K562 (cell line): Measurements from ENCODE around the gene ATOSA. TPM values are rescaled to one million over a fixed set of nuclear protein-coding genes. Genes with fewer than 3 reads are reported as not detected.

Experiments used
- E2F8 ChIP-seq: fragments of 450-650 bp; IDR thresholded peaks from 2 replicates; pipeline ENCODE4 v1.7.1; 2018; ENCODE audit warnings: mild to moderate bottlenecking, low read depth; ENCODE audit not compliant: partially characterized antibody
- HMG20A ChIP-seq: fragments of 450-650 bp; formaldehyde crosslinking; conservative IDR thresholded peaks from 2 replicates; pipeline ENCODE4 v1.4.0; 2020; ENCODE audit warnings: mild to moderate bottlenecking, mixed read lengths
- HNRNPLL ChIP-seq: fragments of 200-400 bp; formaldehyde crosslinking; IDR thresholded peaks from 2 replicates; pipeline ENCODE4 v1.6.1; 2017; ENCODE audit warnings: low read length, low read depth, mild to moderate bottlenecking; ENCODE audit not compliant: poor library complexity, severe bottlenecking
- KLF10 ChIP-seq: fragments of 250-450 bp; sonication (Bioruptor Pico); IDR thresholded peaks from 2 replicates; pipeline ENCODE4 v1.6.1; 2021; ENCODE audit warnings: matching md5 sums
- MYBL2 ChIP-seq, 2 experiments: fragments of 450-650 bp in 1 of 2; sonication (generic) in 1 of 2; formaldehyde crosslinking in 1 of 2; IDR thresholded peaks; 2 replicates each; pipeline versions ENCODE4 v1.6.1 to v1.8.1; 2017 to 2022; ENCODE audit warnings: borderline replicate concordance in 1 of 2, inconsistent platforms in 1 of 2, low read depth in 1 of 2, mild to moderate bottlenecking in 1 of 2, missing genetic modification reagents in 1 of 2, moderate library complexity in 1 of 2
- PHTF2 ChIP-seq: fragments of 250-450 bp; sonication (Bioruptor Pico); IDR thresholded peaks from 2 replicates; pipeline ENCODE4 v1.5.0; 2021; ENCODE audit warnings: mild to moderate bottlenecking
- POLR2G ChIP-seq: fragments of 200-400 bp; formaldehyde crosslinking; IDR thresholded peaks from 2 replicates; pipeline ENCODE4 v1.6.1; 2017; ENCODE audit warnings: low read depth, mild to moderate bottlenecking, antibody characterized with exemption, low read length, moderate library complexity
- POLR3G ChIP-seq: IDR thresholded peaks from 2 replicates; pipeline ENCODE4 v1.6.1; 2011; ENCODE audit not compliant: insufficient read length, insufficient replicate concordance; ENCODE audit errors: extremely low read depth
- SMARCA5 ChIP-seq: fragments of 450-650 bp; IDR thresholded peaks from 2 replicates; pipeline ENCODE4 v1.6.1; 2016
- SP1 ChIP-seq: sonication (generic); formaldehyde crosslinking; IDR thresholded peaks from 2 replicates; pipeline ENCODE4 v1.8.1; 2022; ENCODE audit warnings: mild to moderate bottlenecking, missing genetic modification reagents
- ZNF253 ChIP-seq: fragments of 250-450 bp; sonication (Bioruptor Pico); conservative IDR thresholded peaks from 2 replicates; pipeline ENCODE4 v1.6.1; 2021; ENCODE audit warnings: mild to moderate bottlenecking
- ZNF347 ChIP-seq: fragments of 450-650 bp; formaldehyde crosslinking; IDR thresholded peaks from 2 replicates; pipeline ENCODE4 v1.4.0; 2020; ENCODE audit warnings: low read depth, mild to moderate bottlenecking, moderate library complexity
- ZNF518B ChIP-seq: fragments of 250-450 bp; sonication (Bioruptor Pico); IDR thresholded peaks from 2 replicates; pipeline ENCODE4 v1.5.0; 2021; ENCODE audit warnings: mild to moderate bottlenecking, moderate library complexity
- ZNF586 ChIP-seq: fragments of 450-650 bp; formaldehyde crosslinking; conservative IDR thresholded peaks from 2 replicates; pipeline ENCODE4 v1.4.0; 2020; ENCODE audit warnings: mild to moderate bottlenecking, moderate library complexity
- ZNF79 ChIP-seq: fragments of 250-450 bp; sonication (Bioruptor Pico); IDR thresholded peaks from 2 replicates; pipeline ENCODE4 v1.4.0; 2020; ENCODE audit warnings: low read depth, mild to moderate bottlenecking, moderate library complexity
- polyA plus RNA-seq, 8 experiments: library from polyadenylated mRNA; depleted of rRNA in 4 of 8; stranded (reverse) in 5 of 8; unstranded in 3 of 8; fragments of >200 nt; fragmentation: Nextera tagmentation in 2 of 8; fragmentation: Illumina TruSeq in 1 of 8; extraction: Ambion mirVana in 2 of 8; extraction: Trizol in 1 of 8; gene quantifications; 2 replicates each; pipeline versions ENCODE4 v1.2.1 to v1.2.3, GENCODE V29; 2011 to 2014; ENCODE audit warnings: inconsistent platforms in 1 of 8, missing spikeins in 1 of 8
- total RNA-seq, 7 experiments: library from RNA; depleted of rRNA in 6 of 7; stranded (reverse); fragments of >200 nt in 6 of 7; fragmentation: Illumina TruSeq in 2 of 7; extraction: Trizol in 2 of 7; gene quantifications; 2 replicates each; pipeline versions ENCODE4 v1.2.1 to v1.2.3, GENCODE V29; 2011 to 2021; ENCODE audit warnings: low replicate concordance in 1 of 7
- TF ChIP-seq, protein P1 (sequence below): fragments of 450-650 bp; IDR thresholded peaks from 2 replicates; pipeline ENCODE4 v1.6.1; 2017; ENCODE audit warnings: antibody characterized with exemption, mild to moderate bottlenecking

The ATOSA gene
- total and polyA plus RNA-seq, 9 of the 15 experiments (the other 6 are each of a cell fraction or from before 2014, with no cell fraction given): 2.0 to 6.1 (median 3.9) TPM

GRCh38 chr15:52679232-52680040, at the start of gene ATOSA (continued):
- no peak for TF ChIP-seq ZNF347 (CRISPR knock-in tag)
- peak; percentile 67 for TF ChIP-seq POLR2G
- TF ChIP-seq, protein P1, sequence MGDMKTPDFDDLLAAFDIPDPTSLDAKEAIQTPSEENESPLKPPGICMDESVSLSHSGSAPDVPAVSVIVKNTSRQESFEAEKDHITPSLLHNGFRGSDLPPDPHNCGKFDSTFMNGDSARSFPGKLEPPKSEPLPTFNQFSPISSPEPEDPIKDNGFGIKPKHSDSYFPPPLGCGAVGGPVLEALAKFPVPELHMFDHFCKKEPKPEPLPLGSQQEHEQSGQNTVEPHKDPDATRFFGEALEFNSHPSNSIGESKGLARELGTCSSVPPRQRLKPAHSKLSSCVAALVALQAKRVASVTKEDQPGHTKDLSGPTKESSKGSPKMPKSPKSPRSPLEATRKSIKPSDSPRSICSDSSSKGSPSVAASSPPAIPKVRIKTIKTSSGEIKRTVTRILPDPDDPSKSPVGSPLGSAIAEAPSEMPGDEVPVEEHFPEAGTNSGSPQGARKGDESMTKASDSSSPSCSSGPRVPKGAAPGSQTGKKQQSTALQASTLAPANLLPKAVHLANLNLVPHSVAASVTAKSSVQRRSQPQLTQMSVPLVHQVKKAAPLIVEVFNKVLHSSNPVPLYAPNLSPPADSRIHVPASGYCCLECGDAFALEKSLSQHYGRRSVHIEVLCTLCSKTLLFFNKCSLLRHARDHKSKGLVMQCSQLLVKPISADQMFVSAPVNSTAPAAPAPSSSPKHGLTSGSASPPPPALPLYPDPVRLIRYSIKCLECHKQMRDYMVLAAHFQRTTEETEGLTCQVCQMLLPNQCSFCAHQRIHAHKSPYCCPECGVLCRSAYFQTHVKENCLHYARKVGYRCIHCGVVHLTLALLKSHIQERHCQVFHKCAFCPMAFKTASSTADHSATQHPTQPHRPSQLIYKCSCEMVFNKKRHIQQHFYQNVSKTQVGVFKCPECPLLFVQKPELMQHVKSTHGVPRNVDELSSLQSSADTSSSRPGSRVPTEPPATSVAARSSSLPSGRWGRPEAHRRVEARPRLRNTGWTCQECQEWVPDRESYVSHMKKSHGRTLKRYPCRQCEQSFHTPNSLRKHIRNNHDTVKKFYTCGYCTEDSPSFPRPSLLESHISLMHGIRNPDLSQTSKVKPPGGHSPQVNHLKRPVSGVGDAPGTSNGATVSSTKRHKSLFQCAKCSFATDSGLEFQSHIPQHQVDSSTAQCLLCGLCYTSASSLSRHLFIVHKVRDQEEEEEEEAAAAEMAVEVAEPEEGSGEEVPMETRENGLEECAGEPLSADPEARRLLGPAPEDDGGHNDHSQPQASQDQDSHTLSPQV: no peak
- no peak for TF ChIP-seq KLF10 (CRISPR knock-in tag)
- TF ChIP-seq HMG20A: no peak
- TF ChIP-seq HNRNPLL: peak; percentile 95
- no peak for TF ChIP-seq ZNF518B (CRISPR knock-in tag)
- no peak for TF ChIP-seq MYBL2 (IDR thresholded peaks at IDR 0.05; ENCODE audit: low read depth)
- no peak for TF ChIP-seq MYBL2 (CRISPR knock-in tag; IDR thresholded peaks at IDR 0.05; ENCODE audit: borderline replicate concordance)
- no peak for TF ChIP-seq PHTF2 (CRISPR knock-in tag)
- no peak for TF ChIP-seq ZNF253 (CRISPR knock-in tag)
- no peak for TF ChIP-seq SP1 (CRISPR knock-in tag)
- TF ChIP-seq POLR3G: no peak
- no peak for TF ChIP-seq SMARCA5
- no peak for TF ChIP-seq ZNF586 (CRISPR knock-in tag)
- TF ChIP-seq ZNF79: no peak
- no peak for TF ChIP-seq E2F8
